ENCODE results near the gene METTL25. TPM values are rescaled to one million over a fixed set of nuclear protein-coding genes. Genes with fewer than 3 reads are reported as not detected.

Gene METTL25
- total RNA-seq, 1 experiment from 2014 or later: 11.6 TPM

GRCh38 chr12:82527165-82527780 lies 168.9 kb downstream of the METTL25 start:
- no peaks in the 10 kb centered on the region for H3K27me3 Mint-ChIP-seq (ENCODE audit: low read depth)
- Histone ChIP-seq H4K8ac (replicated peaks; ENCODE audit: insufficient read length, low read depth, low read length) (no peak overlapping the region), H2BK20ac (ENCODE audit: low read depth, low read length, poor library complexity, severe bottlenecking) (no peak overlapping the region), H3K23ac (ENCODE audit: insufficient read length, low read depth, low read length) (no peak overlapping the region), H3K18ac (ENCODE audit: insufficient read length, low read depth, low read length) (no peak overlapping the region), H3K14ac (ENCODE audit: insufficient read depth, low read length) (no peak overlapping the region), H3K79me2 (ENCODE audit: insufficient read depth, low read length) (no peaks in the 10 kb centered on the region), H4K91ac (ENCODE audit: insufficient read length, low read depth, low read length) (no peak overlapping the region), H3K27ac (ENCODE audit: insufficient read length, low read depth, low read length) (no peak overlapping the region), H3K56ac (ENCODE audit: insufficient read length, low read depth, low read length) (no peak overlapping the region), H2AFZ (ENCODE audit: low read length) (no peak overlapping the region), H3K27me3 (ENCODE audit: insufficient read depth, low read length) (no peaks in the 10 kb centered on the region), H3K4me2 (ENCODE audit: insufficient read depth, insufficient read length, low read length) (no peak overlapping the region), H3K79me1 (ENCODE audit: insufficient read depth, low read depth, low read length, poor library complexity, severe bottlenecking) (no peaks in the 10 kb centered on the region), H4K20me1 (ENCODE audit: control insufficient read depth, insufficient read depth, insufficient read length) (no peaks in the 10 kb centered on the region), H3K9me3 (ENCODE audit: control insufficient read depth, low read depth, low read length) (no peaks in the 10 kb centered on the region), H3T11ph (ENCODE audit: low read length) (no peak overlapping the region), H3K4me1 (ENCODE audit: insufficient read depth, low read length) (no peaks in the 10 kb centered on the region), H3K9ac (ENCODE audit: extremely low read depth, insufficient read length, low read length) (no peak overlapping the region), H2BK12ac (ENCODE audit: insufficient read length, low read depth, low read length) (no peak overlapping the region), H2BK15ac (ENCODE audit: low read depth, low read length) (no peak overlapping the region), H3K23me2 (ENCODE audit: insufficient read length, low read depth, low read length, poor library complexity, severe bottlenecking) (no peaks in the 10 kb centered on the region), H2BK5ac (ENCODE audit: insufficient read length, low read length) (no peak overlapping the region), H4K5ac (ENCODE audit: insufficient read length, low read depth, low read length) (no peak overlapping the region), H2AK5ac (ENCODE audit: insufficient read length, low read length) (no peak overlapping the region), H2BK120ac (ENCODE audit: low read depth, low read length, poor library complexity, severe bottlenecking) (no peak overlapping the region), H3K4ac (ENCODE audit: low read depth, low read length) (no peak overlapping the region)
- TF ChIP-seq CTCF (conservative IDR thresholded peaks at IDR 0.05): peak; percentile 93
- no peaks in the 10 kb centered on the region for H3K36me3 Mint-ChIP-seq (ENCODE audit: insufficient read depth in 1 of 3, low read depth in 3 of 3)
- H3K4me1 Mint-ChIP-seq: no peaks in the 10 kb centered on the region
- no peak for DNase-seq
- no CpG with 5 or more reads among the region's 5 CpGs for WGBS (ENCODE audit: extremely low coverage, insufficient read length, low lambda C conversion rate)
- H3K4me3 Mint-ChIP-seq: no peak overlapping the region
- no peaks in the 10 kb centered on the region; a peak in 1 of 5 replicates for H3K9me3 Mint-ChIP-seq
- no peak overlapping the region for H3K27ac Mint-ChIP-seq

Other genes starting within 250 kb of the METTL25 start
- 62.2 and 64.2 TPM in 2 replicates for gene CCDC59, start 142 bp upstream of the METTL25 start, total RNA-seq (2021)